Sciatic nerve (tissue), 2 donors: ENCODE measurements around the gene METTL26. TPM values are rescaled to one million over a fixed set of nuclear protein-coding genes. Genes with fewer than 3 reads are reported as not detected.
"Not testable (repeated sequence)": the region's sequence is repeated elsewhere in the genome, so short reads cannot be mapped to it uniquely, and the experiment has no call there.

Experiments
- ATAC-seq: fragments of 200-7000 bp; cut with Tn5 transposase; one replicate; pipeline ENCODE4 v1.9.1; 2020; ENCODE audit warnings: mild to moderate bottlenecking, moderate library complexity
- DNase-seq: peaks from one replicate; pipeline ENCODE4 v3.0.0-alpha.2; 2020; ENCODE audit warnings: low spot score
- intact Hi-C: fragments of 100-400 bp; cut with DNase I; formaldehyde crosslinking; loops from one replicate; pipeline ENCODE4 v1.14.2; 2022
- total RNA-seq: library from RNA; stranded (reverse); fragmentation: NEBNext Ultra II Directional; extraction: Animal tissue kit (Norgen Biotek cat#: 25700); gene quantifications from one replicate; pipeline ENCODE4 v1.2.1, GENCODE V29; 2021
- donor health status: DM: no; HTN: no; CAD: no.
- donor health status: DM: no; HTN: no; CAD: no.

Gene METTL26
- total RNA-seq, 1 donor from 2014 or later: 54.1 TPM

- DNase-seq (no peak), ATAC-seq (no peak)
- intact Hi-C loops: no loop called here
Observed at GRCh38 chr16:615122-615521, 21.0 kb downstream of the METTL26 start.

DNA sequence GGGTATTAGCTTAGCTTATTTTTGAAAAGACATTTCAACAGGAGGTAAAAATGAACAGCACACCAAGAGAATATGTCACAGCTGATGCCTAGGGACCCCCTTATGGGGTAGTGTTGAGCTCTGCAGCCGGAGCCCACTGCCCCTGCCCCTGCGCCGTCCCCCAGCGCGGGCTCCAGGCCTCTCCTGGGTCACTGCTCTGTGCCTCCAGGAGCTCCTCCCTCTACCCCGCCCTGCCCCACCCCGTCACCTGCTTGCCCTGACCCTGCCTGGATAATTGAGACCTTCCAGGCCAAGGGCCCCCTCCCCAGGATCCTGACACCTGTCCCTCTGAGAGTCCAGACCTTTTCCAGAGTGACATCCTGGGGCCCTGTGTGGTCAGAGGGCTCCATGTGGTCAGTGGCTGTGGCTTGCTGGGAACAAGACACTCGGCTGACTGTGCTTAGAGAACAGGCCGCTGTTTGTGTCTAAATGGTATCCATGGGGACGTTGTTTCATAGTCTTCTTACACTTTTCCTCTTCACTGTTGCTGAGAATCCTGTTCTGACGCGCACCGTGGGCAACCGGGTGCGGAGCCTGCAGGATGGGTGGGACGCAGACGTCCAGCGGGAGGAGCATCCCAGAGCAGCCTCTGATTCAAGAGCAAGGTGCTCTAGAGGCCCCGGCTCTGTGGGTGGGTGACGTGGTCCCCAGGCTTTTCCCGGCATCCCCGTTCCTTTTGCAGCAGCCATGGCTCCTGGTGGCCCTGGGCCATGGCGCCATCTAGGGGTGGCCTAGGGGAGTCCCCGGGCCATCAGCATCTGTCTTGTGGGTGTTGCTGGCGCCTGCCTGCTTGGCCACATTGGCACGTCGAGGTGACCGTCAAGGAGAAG, 25.4 kb downstream of the METTL26 start:
- intact Hi-C loops: no loop called here
- peak; percentile 70 for DNase-seq
- peak; percentile 81 for ATAC-seq

DNA sequence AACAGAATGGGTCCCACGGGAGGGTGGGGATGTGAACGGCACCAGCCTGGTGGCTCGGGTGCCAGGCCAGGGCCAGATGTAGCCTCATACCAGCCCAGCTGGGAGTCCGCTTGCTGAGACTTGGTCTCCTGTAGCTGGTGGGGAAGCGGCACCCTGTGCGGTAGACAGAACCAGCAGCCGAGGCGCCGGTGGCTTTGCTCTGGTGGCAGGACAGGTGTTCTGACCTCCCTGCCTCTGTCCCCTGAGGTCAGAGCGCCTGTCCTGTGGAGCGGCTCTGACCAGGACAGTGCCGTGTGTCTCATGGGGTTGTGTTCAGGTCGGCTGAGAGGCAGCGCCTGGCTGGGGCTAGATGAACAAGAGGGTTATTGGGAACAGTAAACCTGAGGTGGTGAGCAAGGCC, 26.1 kb downstream of the METTL26 start:
- no peak for ATAC-seq
- DNase-seq: no peak
- intact Hi-C loops: no loop called here

DNA sequence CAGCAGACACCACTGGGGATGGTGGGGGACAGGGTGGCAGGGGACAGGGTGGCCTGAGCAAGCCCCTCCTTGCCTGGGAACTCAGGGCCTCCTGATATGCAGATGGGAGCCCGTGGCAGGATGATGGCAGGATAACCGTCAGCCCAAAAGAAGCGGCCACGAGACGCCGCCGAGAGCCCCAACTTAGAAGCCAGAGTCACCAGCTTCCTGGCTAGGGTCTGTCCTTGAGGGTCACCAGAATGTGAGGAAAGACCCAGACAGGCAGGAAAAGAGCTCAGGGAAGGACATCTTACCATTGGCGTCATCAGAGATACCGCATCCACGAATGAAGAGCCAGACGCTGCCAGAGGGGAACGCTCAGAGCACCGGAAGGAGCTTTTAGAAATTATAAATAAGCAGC, 26.8 kb downstream of the METTL26 start:
- DNase-seq (no peak), ATAC-seq (no peak)
- intact Hi-C loops: no loop called here

- ATAC-seq: no peak
- intact Hi-C loops: no loop called here
- DNase-seq: no peak
Observed at GRCh38 chr16:608019-608418, 28.1 kb downstream of the METTL26 start.

- intact Hi-C loops: no loop called here
- DNase-seq (no peak), ATAC-seq (no peak)
Observed at GRCh38 chr16:606656-607307, 29.3 kb downstream of the METTL26 start.

DNA sequence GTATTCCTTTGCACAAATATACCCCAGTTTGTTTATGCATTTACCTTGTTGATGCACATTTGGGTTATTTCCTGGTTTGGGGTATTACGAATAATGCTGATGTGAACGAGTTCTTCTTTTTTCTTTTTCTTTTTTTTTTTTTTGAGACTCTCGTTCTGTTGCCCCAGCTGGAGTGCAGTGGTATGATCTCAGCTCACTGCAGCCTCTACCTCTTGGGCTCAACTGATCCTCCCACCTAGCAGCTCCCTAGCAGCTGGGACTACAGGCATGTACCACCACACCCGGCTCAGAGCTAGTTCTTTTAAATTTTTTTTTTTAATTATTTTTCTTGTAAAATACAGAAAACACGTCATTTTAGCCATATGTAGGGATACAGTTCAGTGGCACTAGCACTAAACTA, 32.2 kb downstream of the METTL26 start:
- intact Hi-C loops: no loop called here
- ATAC-seq: no peak
- DNase-seq: no peak

DNA sequence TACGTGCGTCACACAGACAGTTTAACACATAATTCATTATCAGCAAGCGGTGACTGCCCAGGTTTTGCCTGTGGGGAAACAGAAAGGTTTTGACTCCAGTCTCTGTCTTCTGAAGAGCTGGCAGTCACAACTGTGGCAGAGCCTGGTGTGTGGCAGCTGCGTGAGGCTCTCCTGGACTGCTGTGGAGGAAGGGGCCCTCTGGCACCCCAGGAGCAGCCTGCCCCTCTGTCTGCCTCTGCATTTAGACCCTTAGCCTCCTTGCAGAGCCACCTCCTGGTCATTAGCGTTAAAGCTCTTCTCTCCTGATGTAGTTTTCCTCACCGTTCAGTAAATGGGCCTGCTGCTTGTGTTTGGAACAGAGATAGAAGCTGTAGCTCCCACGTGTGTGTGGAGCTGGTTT, 35.3 kb downstream of the METTL26 start:
- intact Hi-C loops: no loop called here
- DNase-seq: no peak
- ATAC-seq: no peak

- intact Hi-C loops: no loop called here
- no peak for DNase-seq
- ATAC-seq: no peak
Observed at GRCh38 chr16:598823-599739, 37.0 kb downstream of the METTL26 start.

DNA sequence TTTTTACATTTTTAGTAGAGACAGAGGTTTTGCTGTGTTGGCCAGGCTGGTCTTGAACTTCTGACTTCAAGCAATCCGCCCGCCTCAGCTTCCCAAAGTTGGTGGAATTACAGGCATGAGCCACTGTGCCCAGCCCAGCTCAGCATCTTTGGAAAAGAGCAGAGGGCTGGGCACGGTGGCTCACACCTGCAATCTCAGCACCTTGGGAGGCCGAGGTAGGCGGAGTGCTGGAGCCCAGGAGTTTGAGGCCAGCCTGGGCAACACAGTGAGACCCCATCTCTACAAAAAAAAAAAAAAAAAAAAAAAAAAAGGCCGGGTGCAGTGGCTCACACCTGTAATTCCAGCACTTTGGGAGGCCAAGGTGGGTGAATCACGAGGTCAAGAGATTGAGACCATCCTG, 38.5 kb downstream of the METTL26 start:
- DNase-seq, intact Hi-C loops: not testable (repeated sequence)

DNA sequence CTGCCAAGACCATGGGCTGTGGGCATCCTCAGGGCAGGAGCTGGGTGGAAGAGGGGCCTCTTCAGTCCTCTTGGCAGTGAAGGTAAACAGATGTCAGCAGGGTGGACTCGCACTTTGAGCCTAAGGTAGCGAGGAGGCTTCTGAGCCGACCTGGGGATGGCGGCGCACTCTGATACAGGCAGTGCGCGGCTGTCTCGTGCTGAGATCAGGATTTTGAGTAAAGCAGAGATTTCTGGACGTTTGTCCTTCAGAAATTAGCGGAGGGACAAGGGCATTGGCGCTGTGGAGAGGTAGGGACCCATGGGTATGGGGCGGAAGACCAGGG, 39.4 kb downstream of the METTL26 start:
- intact Hi-C loops: no loop called here
- no peak for DNase-seq
- ATAC-seq: no peak

More for the DNA sequence above, 38.5 kb downstream of the METTL26 start:
- ATAC-seq: not testable (repeated sequence)

DNA sequence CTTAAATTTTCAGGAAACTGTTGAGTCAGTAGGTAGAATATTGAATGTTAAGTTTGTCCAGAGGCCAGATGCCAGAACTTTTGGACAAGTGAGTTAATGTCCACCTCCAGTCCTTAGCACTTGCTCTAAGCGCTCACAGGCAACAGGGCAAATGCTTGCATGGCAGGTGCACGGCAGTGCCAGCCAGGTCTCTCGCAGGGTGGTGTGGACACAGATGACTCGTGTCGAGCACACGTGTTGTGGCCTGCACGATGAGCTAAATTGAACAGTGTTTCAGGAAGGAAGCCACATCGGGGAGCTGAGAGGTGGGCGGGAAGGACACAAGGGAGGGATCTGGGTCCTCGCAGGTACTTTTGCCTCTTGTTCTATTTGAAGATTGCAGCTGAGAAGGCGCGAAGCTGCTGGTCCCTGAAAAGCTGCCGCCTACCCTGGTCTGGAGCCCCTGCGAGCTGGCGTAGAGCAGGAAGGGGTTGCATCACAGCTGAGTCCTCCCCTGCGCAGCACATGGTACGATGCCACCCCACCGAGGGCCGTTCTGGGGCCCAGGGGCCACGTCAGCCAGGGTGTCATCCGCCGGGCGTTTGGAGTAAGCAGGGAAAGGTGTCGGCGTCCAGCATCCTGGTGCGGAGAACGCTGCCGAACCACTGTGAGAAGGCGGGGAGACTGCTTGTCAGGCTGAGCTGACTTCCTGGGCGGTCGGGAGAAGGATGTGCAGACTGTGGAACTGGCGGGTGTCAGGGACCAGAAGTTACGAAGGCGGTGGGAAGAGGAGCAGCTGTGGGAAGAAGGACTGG, 40.0 kb downstream of the METTL26 start:
- intact Hi-C loops: no loop called here
- ATAC-seq: no peak
- DNase-seq: no peak

DNA sequence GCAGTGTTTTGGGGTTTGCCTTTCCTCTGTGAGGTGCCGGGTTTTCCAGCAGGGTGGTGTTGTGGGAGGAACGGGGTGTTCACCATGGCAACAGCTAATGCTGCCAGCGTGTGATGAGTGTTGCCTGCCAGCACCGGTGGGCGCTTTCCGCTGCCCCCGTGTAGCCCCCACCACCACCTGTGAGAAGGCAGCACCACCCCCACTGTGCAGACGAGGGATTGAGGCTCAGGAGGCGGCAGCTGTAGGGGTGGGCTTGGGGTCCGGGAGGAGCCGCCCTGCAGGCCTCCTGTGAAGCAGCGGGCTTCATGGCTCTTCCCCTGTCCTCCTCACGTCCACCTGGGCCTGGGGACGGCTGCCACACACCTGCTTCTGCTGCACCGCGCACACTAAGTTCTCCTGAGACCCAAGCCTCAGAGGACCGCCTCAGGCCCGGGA, 41.0 kb downstream of the METTL26 start:
- ATAC-seq (no peak), DNase-seq (no peak)
- intact Hi-C loops: no loop called here

GRCh38 chr16:593807-594206, 42.3 kb downstream of the METTL26 start:
- ATAC-seq: no peak
- no peak for DNase-seq
- intact Hi-C loops: no loop called here

GRCh38 chr16:593406-593805, 42.7 kb downstream of the METTL26 start:
- intact Hi-C loops: no loop called here
- DNase-seq: no peak
- ATAC-seq: no peak

DNA sequence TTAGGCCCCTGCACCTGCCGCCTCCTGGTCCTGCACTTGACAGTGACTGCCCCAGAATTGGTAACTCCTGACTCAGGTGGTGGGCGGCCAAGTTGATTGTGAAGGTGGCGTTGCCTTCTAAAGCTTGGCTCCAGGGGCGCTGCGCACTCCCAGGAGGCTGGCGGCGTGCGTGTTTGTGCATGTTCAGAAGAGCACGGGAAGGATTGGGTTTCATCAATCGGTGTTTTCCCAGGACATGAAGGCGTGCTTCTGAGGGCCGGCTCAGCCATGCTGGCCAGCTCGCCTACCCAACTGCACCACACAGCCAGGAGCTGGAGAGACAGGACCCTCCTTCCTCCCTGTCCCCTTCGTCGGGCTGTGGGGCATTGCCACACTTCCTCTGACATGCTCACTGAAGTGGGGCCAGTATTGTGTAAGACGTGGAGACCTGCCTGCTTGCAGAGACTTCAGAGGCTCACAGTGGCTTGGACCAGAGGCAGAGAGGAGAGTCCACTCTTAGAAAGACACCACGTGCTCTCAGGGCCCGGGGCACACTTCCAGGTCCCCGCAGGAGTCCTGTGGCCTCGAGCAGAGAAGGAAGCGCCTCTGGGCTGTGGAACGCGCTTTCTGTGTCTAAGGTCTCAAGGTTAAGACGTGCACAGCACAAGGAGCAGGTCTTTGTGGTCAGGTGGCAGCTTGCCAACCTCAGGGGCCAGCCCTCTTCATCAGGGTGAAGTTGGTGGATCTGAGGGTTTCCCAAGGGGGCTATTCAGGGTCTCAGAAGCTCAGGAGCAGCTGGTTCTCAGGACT, 43.4 kb downstream of the METTL26 start:
- DNase-seq (no peak), ATAC-seq (peak; percentile 6)
- intact Hi-C loops: no loop called here

DNA sequence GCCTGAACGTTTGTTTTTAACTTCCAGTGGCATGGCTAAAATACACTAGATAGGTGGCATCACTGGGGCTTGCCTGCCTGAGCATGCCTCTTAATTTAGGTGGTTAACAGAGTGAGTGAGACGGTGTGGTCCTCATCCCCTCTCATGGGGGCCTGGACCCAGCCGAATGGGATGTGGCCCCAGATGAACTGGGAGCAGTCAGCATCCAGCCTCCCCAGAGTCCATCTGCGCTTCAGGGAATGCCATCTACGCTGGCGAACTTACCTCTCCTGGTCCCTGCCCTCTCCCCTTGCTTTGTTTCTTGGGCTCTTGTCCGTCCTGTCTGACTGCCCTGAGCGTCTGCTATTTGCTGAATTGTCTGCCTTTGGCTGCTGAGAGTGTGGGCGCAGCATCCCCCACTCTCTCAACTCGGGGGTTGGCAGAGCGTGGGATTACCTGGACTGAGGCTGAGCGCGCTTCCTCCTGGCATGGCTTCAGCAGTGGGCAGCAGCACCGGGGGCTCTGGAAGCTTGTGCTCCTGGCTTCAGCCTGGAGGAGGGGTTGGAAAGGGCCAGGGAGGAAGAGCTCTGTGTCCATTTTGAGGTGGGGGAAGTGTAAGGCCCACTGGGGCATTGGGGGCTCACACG, 44.1 kb downstream of the METTL26 start:
- no peak for ATAC-seq
- intact Hi-C loops: no loop called here
- no peak for DNase-seq

DNA sequence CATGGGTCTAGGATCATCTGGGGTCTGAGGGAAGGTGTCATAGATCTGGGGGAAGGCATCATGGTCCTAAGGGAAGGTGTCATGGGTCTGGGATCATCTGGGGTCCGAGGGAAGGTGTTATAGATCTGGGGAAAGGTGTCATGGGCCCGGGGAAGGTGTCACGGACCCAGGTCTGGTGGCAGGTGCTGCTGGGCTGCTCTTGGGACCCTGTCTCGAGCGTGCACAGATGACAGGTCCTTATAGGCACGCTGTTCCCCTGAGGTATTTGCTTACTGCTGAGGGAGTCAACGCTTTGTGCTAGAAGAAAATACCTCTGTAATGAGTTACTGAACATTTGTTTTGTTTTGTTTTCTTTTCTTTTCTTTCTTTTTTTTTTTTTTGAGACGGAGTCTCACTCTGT, 44.9 kb downstream of the METTL26 start:
- ATAC-seq (no peak), DNase-seq (no peak)
- intact Hi-C loops: no loop called here
